CD14-positive monocyte (primary cell): Measurements from ENCODE around the gene ANKRD39. TPM values are rescaled to one million over a fixed set of nuclear protein-coding genes. Genes with fewer than 3 reads are reported as not detected.

Experiments used
- DNase-seq, 3 donors: peaks; one replicate each; pipeline ENCODE4 v3.0.0-alpha.2; 2011 to 2022
- H2AFZ ChIP-seq: 2 replicates; pipeline ENCODE4 v1.6.0; 2012; ENCODE audit warnings: mild to moderate bottlenecking, low read depth, low read length, inconsistent platforms; ENCODE audit not compliant: insufficient read depth, poor library complexity, severe bottlenecking
- H3K27ac ChIP-seq, 2 donors: 1 replicate in 1 of 2; 2 replicates in 1 of 2; pipeline ENCODE4 v1.5.1; 2012 to 2013; ENCODE audit warnings: low read length in 2 of 2, control low read depth in 1 of 2, inconsistent platforms in 1 of 2, low read depth in 1 of 2, mild to moderate bottlenecking in 1 of 2
- H3K27me3 ChIP-seq, 2 donors: one replicate each; pipeline versions ENCODE4 v1.6.0 to v1.6.1; 2011 to 2013; ENCODE audit warnings: low read length in 2 of 2; ENCODE audit not compliant: control insufficient read depth in 2 of 2, insufficient read depth in 2 of 2
- H3K36me3 ChIP-seq, 2 donors: replicated peaks in 1 of 2; 1 replicate in 1 of 2; 2 replicates in 1 of 2; pipeline versions ENCODE4 v1.5.1 to v1.6.1; 2012 to 2013; ENCODE audit warnings: low read length in 2 of 2, control low read depth in 1 of 2, inconsistent platforms in 1 of 2, mild to moderate bottlenecking in 1 of 2; ENCODE audit not compliant: insufficient read depth in 2 of 2, control insufficient read depth in 1 of 2
- H3K4me1 ChIP-seq, 2 donors: 1 replicate in 1 of 2; 2 replicates in 1 of 2; pipeline versions ENCODE4 v1.5.1 to v1.6.1; 2012 to 2013; ENCODE audit warnings: low read length in 2 of 2, control low read depth in 1 of 2, inconsistent platforms in 1 of 2, mild to moderate bottlenecking in 1 of 2, moderate library complexity in 1 of 2; ENCODE audit not compliant: insufficient read depth in 2 of 2, control insufficient read depth in 1 of 2
- H3K4me2 ChIP-seq: replicated peaks from 2 replicates; pipeline ENCODE3; 2012; ENCODE audit warnings: low read length, moderate library complexity, mild to moderate bottlenecking; ENCODE audit not compliant: poor library complexity, severe bottlenecking; ENCODE audit errors: extremely low read depth
- H3K4me3 ChIP-seq, 3 experiments: fragments of 200-600 bp in 1 of 3; sonication (generic) in 1 of 3; replicated peaks in 1 of 3; 1 replicate in 2 of 3; 2 replicates in 1 of 3; pipeline ENCODE4 v1.5.1; 2011 to 2013; ENCODE audit warnings: low read length in 3 of 3, mild to moderate bottlenecking in 3 of 3, control low read depth in 2 of 3, low read depth in 2 of 3, inconsistent platforms in 1 of 3, moderate library complexity in 1 of 3
- H3K79me2 ChIP-seq: 2 replicates; pipeline ENCODE4 v1.6.0; 2012; ENCODE audit warnings: mild to moderate bottlenecking, control low read depth, inconsistent platforms, low read length, moderate library complexity; ENCODE audit not compliant: insufficient read depth
- H3K9ac ChIP-seq: 2 replicates; pipeline ENCODE4 v1.6.0; 2017; ENCODE audit warnings: low read length, mild to moderate bottlenecking; ENCODE audit not compliant: insufficient read depth, poor library complexity, severe bottlenecking
- H3K9me3 ChIP-seq, 2 donors: replicated peaks in 1 of 2; 1 replicate in 1 of 2; 2 replicates in 1 of 2; pipeline versions ENCODE4 v1.5.1 to v1.6.1; 2012 to 2013; ENCODE audit warnings: low read length in 2 of 2, control low read depth in 1 of 2; ENCODE audit not compliant: control insufficient read depth in 1 of 2, insufficient read depth in 1 of 2
- H4K20me1 ChIP-seq: 2 replicates; pipeline ENCODE4 v1.6.0; 2012; ENCODE audit warnings: mild to moderate bottlenecking, low read length, control low read depth, moderate library complexity; ENCODE audit not compliant: insufficient read depth
- H3K27ac Mint-ChIP-seq, 7 donors: one replicate each; pipeline ENCODE4 v1.8.0; 2020; ENCODE audit warnings: mild to moderate bottlenecking in 7 of 7, mixed read lengths in 7 of 7, moderate library complexity in 6 of 7, inconsistent platforms in 2 of 7
- H3K27me3 Mint-ChIP-seq, 3 donors: one replicate each; pipeline ENCODE4 v1.8.0; 2021 to 2022; ENCODE audit warnings: low read depth in 3 of 3, mild to moderate bottlenecking in 3 of 3, mixed read lengths in 3 of 3, moderate library complexity in 3 of 3, inconsistent platforms in 1 of 3
- H3K36me3 Mint-ChIP-seq, 2 donors: one replicate each; pipeline ENCODE4 v1.8.0; 2020; ENCODE audit warnings: mixed read lengths in 2 of 2, inconsistent platforms in 1 of 2, mild to moderate bottlenecking in 1 of 2
- H3K4me1 Mint-ChIP-seq: one replicate; pipeline ENCODE4 v1.8.0; 2020; ENCODE audit warnings: mild to moderate bottlenecking, mixed read lengths
- H3K4me3 Mint-ChIP-seq, 2 donors: one replicate each; pipeline ENCODE4 v1.8.0; 2020; ENCODE audit warnings: mild to moderate bottlenecking in 2 of 2, mixed read lengths in 2 of 2, moderate library complexity in 1 of 2
- H3K9me3 Mint-ChIP-seq, 7 donors: one replicate each; pipeline ENCODE4 v1.8.0; 2020 to 2022; ENCODE audit warnings: mixed read lengths in 7 of 7, mild to moderate bottlenecking in 6 of 7, moderate library complexity in 6 of 7, inconsistent platforms in 2 of 7
- WGBS: methylation state at CpG from one replicate; pipeline ENCODE4 v1.1.5; 2013; ENCODE audit warnings: missing lambda C conversion rate; ENCODE audit not compliant: insufficient coverage; 5-methylcytosine and 5-hydroxymethylcytosine counted together
- intact Hi-C, 2 donors: fragments of 100-400 bp; cut with micrococcal nuclease; formaldehyde crosslinking; loops; one replicate each; pipeline versions ENCODE4 v1.15.0 to v1.15.1; 2023
- polyA plus RNA-seq, 3 donors: library from polyadenylated mRNA; depleted of rRNA in 1 of 3; unstranded in 2 of 3; stranded (reverse) in 1 of 3; fragments of 300-500 nt in 2 of 3; fragments of >200 nt in 1 of 3; fragmentation: Illumina TruSeq in 2 of 3; gene quantifications; 1 replicate in 2 of 3; 2 replicates in 1 of 3; pipeline ENCODE4 v1.2.3, GENCODE V29; 2012 to 2021
- TF ChIP-seq, protein P1 (sequence below): fragments of 200-600 bp; IDR thresholded peaks from one replicate; pipeline ENCODE4 v1.8.0; 2022; ENCODE audit warnings: antibody characterized with exemption, mild to moderate bottlenecking

The ANKRD39 gene
- polyA plus RNA-seq, 3 donors = 6.2 to 9.7 (median 9.0) TPM

DNA sequence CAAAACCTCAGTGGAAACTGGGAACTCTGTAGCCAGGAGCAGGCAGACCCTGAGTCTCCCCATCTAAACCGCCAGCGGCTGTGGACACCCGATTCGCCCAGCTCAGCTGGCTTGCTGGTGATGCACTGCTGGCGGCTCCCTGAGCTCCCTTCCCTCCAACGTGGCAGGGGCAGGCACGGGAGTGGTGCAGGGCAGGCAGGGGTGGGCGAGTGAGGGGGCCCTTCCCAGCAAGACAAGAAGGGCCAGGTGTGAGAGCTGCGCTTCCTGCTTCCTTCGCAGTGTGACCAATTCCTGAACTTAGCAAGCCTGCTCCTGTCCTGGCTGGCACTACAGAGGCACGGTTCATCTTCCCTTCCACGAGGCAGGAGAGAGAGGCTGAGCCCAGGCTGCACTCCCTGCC is 24.4 kb upstream of the ANKRD39 start:
- intact Hi-C loops = no loop called here
- Histone ChIP-seq H2AFZ (no peak overlapping the region), H3K79me2 (no peaks in the 10 kb centered on the region), H3K4me2 (no peak overlapping the region), H4K20me1 (no peaks in the 10 kb centered on the region), H3K27me3 (peaks cover 0 to 87% of the 10 kb centered on the region in 2 donors), H3K4me3 (no peak overlapping the region), H3K9ac (no peak overlapping the region), H3K4me1 (peaks cover 26 to 28% of the 10 kb centered on the region in 2 donors), H3K9me3 (no peaks in the 10 kb centered on the region), H3K36me3 (no peaks in the 10 kb centered on the region), H3K27ac (no peak overlapping the region)
- Mint-ChIP-seq H3K4me1 (peaks cover 16% of the 10 kb centered on the region), H3K27ac (no peak overlapping the region), H3K4me3 (peak overlapping the region in 1 of 2 donors; percentile 51), H3K9me3 (peaks cover 0 to 5% (median 0%) of the 10 kb centered on the region in 7 donors), H3K27me3 (peaks cover 71 to 99% (median 80%) of the 10 kb centered on the region in 3 donors), H3K36me3 (peaks cover 3 to 5% of the 10 kb centered on the region in 2 donors)
- TF ChIP-seq, protein P1, sequence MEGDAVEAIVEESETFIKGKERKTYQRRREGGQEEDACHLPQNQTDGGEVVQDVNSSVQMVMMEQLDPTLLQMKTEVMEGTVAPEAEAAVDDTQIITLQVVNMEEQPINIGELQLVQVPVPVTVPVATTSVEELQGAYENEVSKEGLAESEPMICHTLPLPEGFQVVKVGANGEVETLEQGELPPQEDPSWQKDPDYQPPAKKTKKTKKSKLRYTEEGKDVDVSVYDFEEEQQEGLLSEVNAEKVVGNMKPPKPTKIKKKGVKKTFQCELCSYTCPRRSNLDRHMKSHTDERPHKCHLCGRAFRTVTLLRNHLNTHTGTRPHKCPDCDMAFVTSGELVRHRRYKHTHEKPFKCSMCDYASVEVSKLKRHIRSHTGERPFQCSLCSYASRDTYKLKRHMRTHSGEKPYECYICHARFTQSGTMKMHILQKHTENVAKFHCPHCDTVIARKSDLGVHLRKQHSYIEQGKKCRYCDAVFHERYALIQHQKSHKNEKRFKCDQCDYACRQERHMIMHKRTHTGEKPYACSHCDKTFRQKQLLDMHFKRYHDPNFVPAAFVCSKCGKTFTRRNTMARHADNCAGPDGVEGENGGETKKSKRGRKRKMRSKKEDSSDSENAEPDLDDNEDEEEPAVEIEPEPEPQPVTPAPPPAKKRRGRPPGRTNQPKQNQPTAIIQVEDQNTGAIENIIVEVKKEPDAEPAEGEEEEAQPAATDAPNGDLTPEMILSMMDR = no peak
- 87% methylated on average over 10 of the region's 12 CpGs for WGBS
- DNase-seq = no peak

DNA sequence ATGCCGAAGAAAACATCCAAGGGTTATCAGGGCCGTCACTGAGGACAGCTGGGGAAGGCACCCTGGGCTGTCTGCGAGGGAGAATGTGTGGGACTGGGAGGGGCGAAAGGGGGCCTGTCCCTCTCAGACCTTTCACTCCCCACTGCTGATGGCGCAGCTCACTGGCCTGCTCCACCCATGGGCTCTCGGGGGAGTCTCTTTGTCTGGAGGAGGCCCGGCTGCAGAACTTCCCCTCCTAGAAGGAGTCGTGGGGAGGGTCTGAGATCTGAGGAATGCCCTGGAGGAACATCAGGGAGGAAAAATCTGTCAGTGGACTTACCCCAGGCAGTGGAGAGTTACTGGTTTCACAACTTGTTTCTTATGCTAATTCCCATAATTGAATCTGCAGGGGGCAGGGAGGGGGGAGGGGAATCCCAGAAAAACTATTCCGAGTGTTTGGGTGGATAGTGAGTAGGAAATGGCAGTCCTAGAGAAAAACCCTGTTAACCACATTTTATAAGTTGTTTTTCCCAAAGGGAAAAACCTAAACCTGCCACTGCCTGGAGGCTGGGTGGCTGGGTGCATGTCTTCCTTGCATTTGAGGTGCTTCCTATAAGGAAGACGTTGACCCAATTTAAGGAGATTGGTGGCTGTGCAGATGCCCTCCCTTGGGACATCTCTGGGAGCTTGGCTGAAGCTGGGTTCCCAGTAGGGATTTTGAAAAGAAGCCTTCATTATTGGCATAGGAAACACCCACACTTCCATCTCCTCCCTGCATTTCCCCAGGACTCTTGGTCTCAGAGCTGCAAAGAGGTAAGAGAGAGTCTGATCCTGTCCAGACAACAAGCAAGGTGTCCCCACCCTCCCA is 23.8 kb upstream of the ANKRD39 start:
- Mint-ChIP-seq H3K36me3 (peaks cover 3 to 5% of the 10 kb centered on the region in 2 donors), H3K27ac (no peak overlapping the region), H3K4me3 (peak overlapping the region in 1 of 2 donors; percentile 57), H3K9me3 (peaks cover 0 to 5% (median 0%) of the 10 kb centered on the region in 7 donors), H3K4me1 (peaks cover 14% of the 10 kb centered on the region), H3K27me3 (peaks cover 67 to 98% (median 83%) of the 10 kb centered on the region in 3 donors)
- no peak overlapping the region for H3K9ac ChIP-seq
- no peak overlapping the region for H3K4me2 ChIP-seq
- WGBS = no CpG with 5 or more reads among the region's 10 CpGs
- H2AFZ ChIP-seq = no peak overlapping the region
- no peak overlapping the region for H3K27ac ChIP-seq
- no peaks in the 10 kb centered on the region for H4K20me1 ChIP-seq
- H3K4me1 ChIP-seq = peaks cover 21 to 22% of the 10 kb centered on the region in 2 donors
- no peak for DNase-seq
- intact Hi-C loops = no loop called here
- H3K27me3 ChIP-seq = peaks cover 0 to 90% of the 10 kb centered on the region in 2 donors
- H3K36me3 ChIP-seq = no peaks in the 10 kb centered on the region
- H3K4me3 ChIP-seq = no peak overlapping the region
- H3K79me2 ChIP-seq = no peaks in the 10 kb centered on the region
- TF ChIP-seq, protein P1 = no peak
- H3K9me3 ChIP-seq = no peaks in the 10 kb centered on the region
